Urothelium cell line (cell line): ENCODE results near the gene LRRC8E.
A peak's percentile ranks its signal among the peaks of the same experiment; 100 is the strongest.

Source experiments
- DNase-seq: peaks from one replicate; pipeline ENCODE4 v3.0.0; 2011; ENCODE audit warnings: low spot score, mixed read lengths
- FAIRE-seq: peaks from 2 replicates; lab custom pipeline; 2011; peaks lifted over from hg19 to GRCh38; lab: Jason Lieb, UNC

The LRRC8E gene

GRCh38 chr19:7867092-7867844 is 21.0 kb upstream of the LRRC8E start:
- no peak for FAIRE-seq

GRCh38 chr19:7868326-7868670 is 20.0 kb upstream of the LRRC8E start:
- DNase-seq: no peak
- FAIRE-seq: no peak

More at GRCh38 chr19:7867092-7867844, 21.0 kb upstream of the LRRC8E start:
- no peak for DNase-seq

- FAIRE-seq: no peak
- peak; percentile 86 for DNase-seq
These were observed 19.4 kb upstream of the LRRC8E start for GRCh38 chr19:7868671-7869452.

GRCh38 chr19:7869453-7869909 is 18.8 kb upstream of the LRRC8E start:
- FAIRE-seq: no peak
- DNase-seq: peak; percentile 48

- peak; percentile 19 for DNase-seq
- FAIRE-seq: no peak
These were observed 18.3 kb upstream of the LRRC8E start for GRCh38 chr19:7869910-7870511.

GRCh38 chr19:7870571-7871436 is 17.5 kb upstream of the LRRC8E start:
- DNase-seq (peak; percentile 35), FAIRE-seq (no peak)

- DNase-seq (peak; percentile 79), FAIRE-seq (peak; percentile 30)
These were observed 16.6 kb upstream of the LRRC8E start for GRCh38 chr19:7871437-7872305.

- FAIRE-seq: no peak
- DNase-seq: no peak
These were observed 15.8 kb upstream of the LRRC8E start for GRCh38 chr19:7872306-7873204.

GRCh38 chr19:7873304-7874075 is 14.8 kb upstream of the LRRC8E start:
- DNase-seq: no peak
- no peak for FAIRE-seq

GRCh38 chr19:7874076-7874896 is 14.0 kb upstream of the LRRC8E start, which contains the start of gene PRR36:
PRR36 (minus strand) TSS chr19:7874390; CDS start chr19:7873689, 701 bp downstream.
- DNase-seq: peak; percentile 42
- FAIRE-seq: no peak

- FAIRE-seq: no peak
- no peak for DNase-seq
These were observed 13.4 kb upstream of the LRRC8E start for GRCh38 chr19:7874897-7875273.

- DNase-seq: no peak
These were observed 11.0 kb upstream of the LRRC8E start for GRCh38 chr19:7877249-7877836.

GRCh38 chr19:7879111-7879807 is 9.1 kb upstream of the LRRC8E start:
- no peak for DNase-seq
- no peak for FAIRE-seq

More at GRCh38 chr19:7877249-7877836, 11.0 kb upstream of the LRRC8E start:
- no peak for FAIRE-seq

GRCh38 chr19:7879836-7880235 is 8.5 kb upstream of the LRRC8E start:
- FAIRE-seq (no peak), DNase-seq (no peak)

- FAIRE-seq (no peak), DNase-seq (no peak)
These were observed 6.4 kb upstream of the LRRC8E start for GRCh38 chr19:7881910-7882309.

GRCh38 chr19:7883105-7883504 is 5.2 kb upstream of the LRRC8E start:
- no peak for DNase-seq
- FAIRE-seq: no peak
